Epithelial cell of proximal tubule (primary cell): Measurements from ENCODE around the gene TRPM1. TPM values are rescaled to one million over a fixed set of nuclear protein-coding genes. Genes with fewer than 3 reads are reported as not detected.
A peak's percentile ranks its signal among the peaks of the same experiment; 100 is the strongest.

Source experiments
- DNase-seq: peaks from one replicate; pipeline ENCODE4 v3.0.0-alpha.2; 2011; ENCODE audit warnings: low read depth
- H3K4me3 ChIP-seq: 2 replicates; pipeline ENCODE4 v1.5.1; 2011; ENCODE audit warnings: low read depth, mild to moderate bottlenecking, low read length
- total RNA-seq: library from RNA; depleted of rRNA; stranded (reverse); fragments of >200 nt; gene quantifications from 2 replicates; pipeline ENCODE4 v1.2.3, GENCODE V29; 2015
- TF ChIP-seq, protein P1 (sequence below): conservative IDR thresholded peaks from 2 replicates; pipeline ENCODE4 v1.5.1; 2012; ENCODE audit warnings: low read depth, mild to moderate bottlenecking, low read length

TRPM1 gene
- total RNA-seq, 1 donor from 2014 or later: not detected

DNA sequence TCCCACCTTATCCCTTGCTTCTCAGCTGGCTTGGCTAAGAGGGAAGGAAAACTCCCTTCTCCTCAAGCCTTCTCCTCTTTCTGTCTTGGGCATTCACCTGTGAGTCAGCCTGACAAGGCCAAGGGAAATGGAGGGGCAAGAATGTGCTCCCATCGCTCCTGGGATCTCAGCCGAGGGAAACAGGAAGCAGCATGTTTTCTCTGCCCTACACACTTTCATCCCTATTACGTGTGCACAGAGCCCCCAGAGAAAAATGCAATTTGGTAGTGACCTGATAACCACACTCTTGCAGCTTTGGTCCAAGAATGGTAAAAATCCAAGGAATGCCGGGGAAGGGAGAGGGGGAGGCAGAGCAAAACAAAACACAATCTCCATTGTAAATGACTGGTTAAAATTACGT lies 77.2 kb downstream of the TRPM1 start:
- peak; percentile 95 for DNase-seq
- TF ChIP-seq, protein P1, sequence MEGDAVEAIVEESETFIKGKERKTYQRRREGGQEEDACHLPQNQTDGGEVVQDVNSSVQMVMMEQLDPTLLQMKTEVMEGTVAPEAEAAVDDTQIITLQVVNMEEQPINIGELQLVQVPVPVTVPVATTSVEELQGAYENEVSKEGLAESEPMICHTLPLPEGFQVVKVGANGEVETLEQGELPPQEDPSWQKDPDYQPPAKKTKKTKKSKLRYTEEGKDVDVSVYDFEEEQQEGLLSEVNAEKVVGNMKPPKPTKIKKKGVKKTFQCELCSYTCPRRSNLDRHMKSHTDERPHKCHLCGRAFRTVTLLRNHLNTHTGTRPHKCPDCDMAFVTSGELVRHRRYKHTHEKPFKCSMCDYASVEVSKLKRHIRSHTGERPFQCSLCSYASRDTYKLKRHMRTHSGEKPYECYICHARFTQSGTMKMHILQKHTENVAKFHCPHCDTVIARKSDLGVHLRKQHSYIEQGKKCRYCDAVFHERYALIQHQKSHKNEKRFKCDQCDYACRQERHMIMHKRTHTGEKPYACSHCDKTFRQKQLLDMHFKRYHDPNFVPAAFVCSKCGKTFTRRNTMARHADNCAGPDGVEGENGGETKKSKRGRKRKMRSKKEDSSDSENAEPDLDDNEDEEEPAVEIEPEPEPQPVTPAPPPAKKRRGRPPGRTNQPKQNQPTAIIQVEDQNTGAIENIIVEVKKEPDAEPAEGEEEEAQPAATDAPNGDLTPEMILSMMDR: no peak
- H3K4me3 ChIP-seq: no peak overlapping the region

DNA sequence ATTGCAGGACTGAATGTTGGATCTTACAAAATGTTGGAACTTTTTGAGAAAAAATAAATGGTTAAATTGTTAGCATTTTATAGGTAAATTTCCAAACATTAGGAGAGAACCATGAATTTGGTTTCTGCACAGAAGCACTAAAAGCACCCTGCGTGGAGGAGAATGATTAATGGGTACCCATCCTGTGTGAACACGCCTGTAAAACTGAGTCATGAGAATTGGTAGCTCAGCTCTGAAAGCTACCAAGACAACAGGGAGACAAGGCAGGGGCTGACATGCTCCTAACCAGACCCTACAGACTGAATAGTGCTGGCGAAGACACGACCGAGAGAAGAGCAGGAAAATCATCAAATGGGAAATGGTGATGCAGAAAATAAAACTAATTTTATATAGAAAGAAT lies 77.7 kb downstream of the TRPM1 start:
- no peak for DNase-seq
- TF ChIP-seq, protein P1: no peak
- no peak overlapping the region for H3K4me3 ChIP-seq

DNA sequence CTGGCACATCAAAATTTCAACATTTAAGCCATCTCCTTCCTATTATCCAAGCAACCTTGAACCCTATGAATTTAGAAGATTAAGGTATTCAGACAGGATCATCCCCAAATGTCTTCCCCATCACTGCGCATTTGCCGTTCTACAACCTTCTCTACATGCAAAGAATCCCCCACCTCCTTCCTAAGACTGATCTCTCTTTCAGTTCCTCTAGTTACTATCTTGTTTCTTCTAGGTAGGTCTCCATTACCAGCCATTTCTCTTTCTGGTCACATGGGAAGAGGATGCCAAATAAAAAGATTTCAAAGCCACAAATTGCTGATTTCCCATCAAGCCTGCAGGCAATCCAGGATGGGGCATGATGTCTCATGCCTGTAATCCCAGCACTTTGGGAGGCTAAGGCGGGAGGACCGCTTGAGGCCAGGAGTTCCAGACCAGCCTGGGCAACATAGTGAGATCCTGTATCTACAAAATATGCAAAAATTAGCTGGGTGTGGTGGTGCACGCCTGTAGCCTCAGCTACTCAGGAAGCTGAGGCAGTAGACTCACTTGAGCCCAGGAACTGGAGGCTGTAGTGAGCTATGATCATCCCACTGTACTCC lies 80.4 kb downstream of the TRPM1 start:
- TF ChIP-seq, protein P1: no peak
- no peak for DNase-seq
- no peak overlapping the region for H3K4me3 ChIP-seq

DNA sequence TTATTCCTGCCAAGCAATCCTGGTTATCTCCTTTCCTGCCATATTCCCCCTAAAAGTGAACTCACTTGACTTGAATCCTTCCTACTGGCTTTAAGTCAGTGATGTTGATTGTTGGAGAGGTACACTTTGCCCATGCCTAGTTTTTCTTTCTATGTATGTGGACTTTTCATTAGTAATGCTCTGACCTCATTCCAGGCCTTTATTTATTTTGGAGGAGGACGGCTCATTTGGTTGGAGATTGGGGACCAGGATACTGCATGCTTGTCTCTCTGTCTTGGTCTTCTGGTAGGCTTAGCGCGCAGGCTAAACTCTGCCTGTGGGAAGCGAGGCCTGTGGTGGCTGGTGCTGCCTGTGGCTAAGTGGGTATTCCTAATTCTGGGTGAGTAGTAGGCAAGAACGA lies 81.0 kb downstream of the TRPM1 start:
- TF ChIP-seq, protein P1: no peak
- H3K4me3 ChIP-seq: no peak overlapping the region
- DNase-seq: no peak

DNA sequence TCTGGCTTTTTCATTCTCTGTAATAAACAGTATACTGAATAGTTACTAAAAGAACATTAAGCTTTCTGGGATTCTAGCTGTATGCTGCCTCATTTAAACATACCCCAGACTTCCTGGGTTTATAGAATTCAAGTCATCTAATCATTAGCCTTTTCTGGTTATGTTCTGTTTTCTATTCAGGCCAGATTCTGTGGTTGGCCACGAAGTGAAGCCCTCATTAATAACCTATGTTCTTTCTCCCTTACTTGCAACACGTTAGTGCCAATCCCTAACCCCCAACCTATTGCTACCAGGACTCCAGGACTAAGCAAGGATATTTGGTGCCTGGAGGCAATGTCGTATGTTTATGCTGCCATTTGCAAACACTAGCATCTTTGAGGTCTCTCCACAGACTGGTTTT lies 81.5 kb downstream of the TRPM1 start:
- TF ChIP-seq, protein P1: no peak
- no peak for DNase-seq
- no peak overlapping the region for H3K4me3 ChIP-seq

DNA sequence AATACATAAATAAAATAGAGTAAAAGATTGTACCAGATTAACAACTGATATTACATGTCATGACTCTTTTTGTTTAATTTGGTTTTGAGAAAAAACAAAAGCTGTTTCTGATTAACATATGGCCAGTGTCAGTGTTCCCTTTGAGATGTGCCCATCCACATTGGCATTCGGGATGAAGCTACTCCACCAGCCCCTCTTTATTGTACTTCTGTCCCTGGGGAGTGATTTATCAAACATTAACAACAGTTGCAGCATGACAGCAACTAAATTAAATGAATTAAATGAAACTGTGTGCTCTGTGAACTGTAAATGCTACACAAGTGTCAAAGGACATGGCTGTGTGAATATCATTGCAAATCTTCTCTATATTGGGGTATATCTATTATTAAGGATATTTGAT lies 84.2 kb downstream of the TRPM1 start:
- TF ChIP-seq, protein P1: no peak
- no peak overlapping the region for H3K4me3 ChIP-seq
- DNase-seq: no peak

DNA sequence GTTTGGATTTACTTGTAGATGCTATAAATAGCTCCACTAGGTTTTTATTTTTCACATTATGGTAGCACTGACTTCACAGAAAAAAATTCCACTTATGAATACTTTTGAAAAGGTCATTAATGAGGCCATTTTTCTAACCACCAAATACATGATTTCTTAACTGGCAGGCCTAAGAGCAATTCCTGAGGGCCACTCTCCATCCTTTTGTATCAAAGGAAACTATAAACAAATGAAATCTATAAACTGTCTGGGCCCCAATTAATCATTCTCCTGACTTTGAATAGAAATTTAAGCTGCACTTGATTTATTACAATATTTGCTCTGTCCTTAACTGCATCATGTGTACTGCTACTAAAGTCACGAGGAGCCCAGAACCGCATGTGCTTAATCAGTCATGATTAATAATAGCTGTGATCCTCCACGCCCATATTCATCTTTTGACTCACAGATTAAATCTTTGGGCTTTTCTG lies 85.0 kb downstream of the TRPM1 start:
- no peak for DNase-seq
- H3K4me3 ChIP-seq: no peak overlapping the region
- TF ChIP-seq, protein P1: no peak
